ENCODE measurements around the gene GPALPP1. TPM values are rescaled to one million over a fixed set of nuclear protein-coding genes. Genes with fewer than 3 reads are reported as not detected.

Gene GPALPP1
- total RNA-seq, 1 donor from 2014 or later = 24.4 TPM

DNA sequence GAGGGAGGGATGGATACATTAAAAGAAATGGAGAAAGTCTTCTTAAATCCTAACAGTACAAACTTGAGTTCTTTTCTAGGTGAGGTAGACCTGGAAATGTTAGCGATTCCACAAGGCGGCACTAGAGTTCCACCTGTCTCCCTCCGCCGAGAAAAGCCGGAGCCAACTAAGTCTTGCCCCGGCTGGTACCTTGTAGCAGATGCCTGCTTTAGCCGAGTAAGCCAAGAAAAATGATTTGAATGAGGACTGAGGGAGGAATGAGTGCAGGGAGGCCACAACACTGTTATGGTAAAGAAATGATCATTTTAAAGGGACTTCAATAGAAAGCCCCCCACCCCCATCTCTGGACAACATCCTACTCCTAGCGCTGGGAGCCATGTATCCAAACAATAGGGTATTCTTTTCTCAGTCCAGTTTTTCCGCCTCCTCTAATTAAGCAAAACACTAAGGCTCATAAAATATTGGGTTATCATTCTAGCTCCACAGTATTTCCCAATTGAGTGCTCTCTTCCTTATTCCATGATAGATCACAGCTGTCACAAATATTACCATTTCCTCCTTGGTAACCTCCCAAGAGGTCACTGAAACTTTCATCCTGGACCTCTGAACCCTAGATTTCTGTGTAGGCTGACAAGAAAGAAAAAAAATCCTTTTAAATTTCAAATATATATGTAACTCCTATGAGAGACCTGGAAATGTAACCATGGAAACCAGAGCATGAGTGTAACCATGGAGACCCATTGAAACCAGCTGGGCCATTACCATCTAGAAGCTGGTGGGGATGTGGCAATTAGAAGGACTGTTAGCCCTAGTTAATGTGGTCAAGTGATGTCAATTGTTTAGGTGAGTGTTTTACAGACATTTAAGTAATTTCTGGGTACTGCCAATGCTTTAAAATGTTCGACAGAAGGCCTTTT, 58.3 kb downstream of the GPALPP1 start:
- Histone ChIP-seq H3K4me1 (no peaks in the 10 kb centered on the region), H3K4me3 (peak overlapping the region; percentile 50), H3K36me3 (no peaks in the 10 kb centered on the region), H3K27ac (no peak overlapping the region), H3K27me3 (no peaks in the 10 kb centered on the region), H3K9me3 (no peaks in the 10 kb centered on the region)
- TF ChIP-seq, protein P1, sequence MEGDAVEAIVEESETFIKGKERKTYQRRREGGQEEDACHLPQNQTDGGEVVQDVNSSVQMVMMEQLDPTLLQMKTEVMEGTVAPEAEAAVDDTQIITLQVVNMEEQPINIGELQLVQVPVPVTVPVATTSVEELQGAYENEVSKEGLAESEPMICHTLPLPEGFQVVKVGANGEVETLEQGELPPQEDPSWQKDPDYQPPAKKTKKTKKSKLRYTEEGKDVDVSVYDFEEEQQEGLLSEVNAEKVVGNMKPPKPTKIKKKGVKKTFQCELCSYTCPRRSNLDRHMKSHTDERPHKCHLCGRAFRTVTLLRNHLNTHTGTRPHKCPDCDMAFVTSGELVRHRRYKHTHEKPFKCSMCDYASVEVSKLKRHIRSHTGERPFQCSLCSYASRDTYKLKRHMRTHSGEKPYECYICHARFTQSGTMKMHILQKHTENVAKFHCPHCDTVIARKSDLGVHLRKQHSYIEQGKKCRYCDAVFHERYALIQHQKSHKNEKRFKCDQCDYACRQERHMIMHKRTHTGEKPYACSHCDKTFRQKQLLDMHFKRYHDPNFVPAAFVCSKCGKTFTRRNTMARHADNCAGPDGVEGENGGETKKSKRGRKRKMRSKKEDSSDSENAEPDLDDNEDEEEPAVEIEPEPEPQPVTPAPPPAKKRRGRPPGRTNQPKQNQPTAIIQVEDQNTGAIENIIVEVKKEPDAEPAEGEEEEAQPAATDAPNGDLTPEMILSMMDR (IDR thresholded peaks at IDR 0.05) = peak; percentile 84
- ATAC-seq (peak; percentile 97), DNase-seq (peak; percentile 75)
- intact Hi-C loops (cut with DNase I) = no loop called here

DNA sequence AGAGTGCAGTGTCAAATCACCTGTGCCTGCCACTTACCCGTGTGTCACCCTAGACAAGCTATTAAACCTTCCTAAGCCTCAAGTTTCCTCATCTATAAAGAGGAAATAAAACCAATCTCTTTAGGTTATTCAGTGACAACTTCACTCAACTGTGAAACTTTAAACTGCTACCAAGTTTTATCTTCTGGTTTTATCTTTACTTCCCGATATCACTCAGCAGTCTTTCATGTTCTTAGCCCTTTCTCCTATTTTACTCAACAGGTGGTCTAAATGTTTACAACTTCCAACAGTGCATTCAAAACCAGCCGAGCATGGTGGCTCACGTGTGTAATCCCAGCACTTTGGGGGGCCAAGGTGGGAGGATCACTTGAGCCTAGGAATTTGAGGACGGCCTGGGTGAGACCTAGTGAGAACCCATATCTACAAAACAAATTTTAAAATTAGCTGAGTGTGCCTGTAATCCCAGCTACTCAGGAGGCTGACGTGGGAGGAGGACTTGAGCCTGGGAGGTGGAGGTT, 59.6 kb downstream of the GPALPP1 start:
- no peak overlapping the region for H3K27ac ChIP-seq
- no peak for DNase-seq
- no peak overlapping the region for H3K4me3 ChIP-seq
- no peaks in the 10 kb centered on the region for H3K36me3 ChIP-seq
- H3K9me3 ChIP-seq = no peaks in the 10 kb centered on the region
- TF ChIP-seq, protein P1 (IDR thresholded peaks at IDR 0.05) = no peak
- H3K4me1 ChIP-seq = no peaks in the 10 kb centered on the region
- no peak for ATAC-seq
- intact Hi-C loops (cut with DNase I) = no loop called here
- H3K27me3 ChIP-seq = no peaks in the 10 kb centered on the region

DNA sequence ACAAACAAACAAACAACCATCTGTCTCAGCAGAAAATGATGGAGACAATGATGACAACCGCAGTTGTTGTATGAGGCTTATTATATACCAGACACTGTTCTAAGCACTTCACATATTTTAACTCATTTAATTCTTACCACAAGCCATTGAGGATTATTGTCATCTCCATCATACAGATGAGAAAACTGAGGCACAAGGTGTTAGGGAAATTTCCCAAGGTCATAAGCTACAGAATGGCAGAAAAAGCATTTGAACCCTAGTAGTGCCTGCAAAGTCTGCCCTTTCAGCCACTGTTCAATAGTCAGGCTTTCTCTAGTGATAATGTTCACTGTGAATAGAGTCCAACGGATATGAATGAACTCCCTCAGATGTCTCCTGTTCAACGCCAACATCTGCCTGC, 60.1 kb downstream of the GPALPP1 start:
- no peaks in the 10 kb centered on the region for H3K9me3 ChIP-seq
- intact Hi-C loops (cut with DNase I) = no loop called here
- no peak overlapping the region for H3K4me3 ChIP-seq
- TF ChIP-seq, protein P1 (IDR thresholded peaks at IDR 0.05) = no peak
- ATAC-seq (no peak), DNase-seq (no peak)
- H3K4me1 ChIP-seq = no peaks in the 10 kb centered on the region
- H3K27me3 ChIP-seq = no peaks in the 10 kb centered on the region
- H3K27ac ChIP-seq = no peak overlapping the region
- no peaks in the 10 kb centered on the region for H3K36me3 ChIP-seq

DNA sequence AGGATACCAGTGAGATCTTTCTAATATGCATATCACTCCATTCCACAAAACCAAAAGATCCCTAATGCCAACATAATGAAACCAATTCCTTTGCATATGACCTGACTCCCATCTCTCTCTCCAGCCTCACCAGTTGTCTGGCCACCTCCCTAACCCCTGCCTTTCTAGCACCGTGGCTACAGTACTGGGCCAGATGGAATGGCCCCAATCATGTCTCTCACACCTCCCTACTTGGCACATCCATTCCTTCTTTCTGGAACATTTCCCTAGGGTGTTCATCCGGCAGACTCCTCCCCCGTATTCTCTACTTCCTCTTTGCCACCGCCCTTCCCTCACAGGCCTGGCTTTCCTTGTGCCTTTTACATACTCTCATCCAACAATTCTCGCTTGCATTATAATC, 62.0 kb downstream of the GPALPP1 start:
- TF ChIP-seq, protein P1 (IDR thresholded peaks at IDR 0.05) = no peak

DNA sequence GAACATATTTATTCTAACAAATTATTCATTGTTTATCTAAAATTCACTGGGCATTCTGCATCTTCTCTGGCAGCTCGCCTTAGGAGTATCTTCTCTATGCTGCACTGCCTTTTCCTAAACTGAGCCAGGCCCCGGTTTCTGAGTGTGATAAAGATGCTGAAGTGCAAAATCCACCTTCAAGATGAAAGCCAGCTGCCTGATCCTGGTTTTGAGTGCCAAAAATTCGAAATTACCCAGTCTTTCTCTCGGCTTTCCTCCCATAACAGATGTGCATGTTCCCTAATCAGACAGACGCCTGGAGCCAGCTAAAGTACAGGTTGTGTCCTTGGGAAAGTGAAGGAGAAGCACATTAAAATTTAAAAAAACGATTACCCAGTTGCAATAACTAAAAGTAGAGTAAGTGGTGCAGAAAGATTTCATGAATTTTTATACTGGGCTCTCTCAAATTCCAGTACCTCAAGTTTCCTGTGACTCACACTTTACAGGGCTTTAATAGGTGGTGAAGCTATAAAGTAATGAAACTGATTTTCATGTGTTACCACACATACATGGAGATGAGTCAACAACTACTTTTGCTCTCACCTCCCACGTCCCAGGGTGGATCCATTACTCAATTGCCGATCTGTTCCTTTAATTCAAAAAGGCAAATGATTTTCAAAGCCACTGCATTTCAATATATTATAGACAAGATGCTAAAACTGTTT, 66.0 kb downstream of the GPALPP1 start:
- no peaks in the 10 kb centered on the region for H3K36me3 ChIP-seq
- no peak overlapping the region for H3K27ac ChIP-seq
- TF ChIP-seq, protein P1 (IDR thresholded peaks at IDR 0.05) = no peak
- intact Hi-C loops (cut with DNase I) = loop anchor here (10.0 kb wide), 1 partner anchor 259 kb away; no protein-coding TSS in a partner anchor
- no peaks in the 10 kb centered on the region for H3K27me3 ChIP-seq
- H3K4me3 ChIP-seq = no peak overlapping the region
- ATAC-seq (peak; percentile 58), DNase-seq (no peak)
- H3K4me1 ChIP-seq = peaks cover 4% of the 10 kb centered on the region
- H3K9me3 ChIP-seq = no peaks in the 10 kb centered on the region

More for the DNA sequence above, 62.0 kb downstream of the GPALPP1 start:
- Histone ChIP-seq H3K36me3 (no peaks in the 10 kb centered on the region), H3K9me3 (no peaks in the 10 kb centered on the region), H3K4me1 (peaks cover 4% of the 10 kb centered on the region), H3K27ac (no peak overlapping the region), H3K4me3 (no peak overlapping the region), H3K27me3 (no peaks in the 10 kb centered on the region)
- ATAC-seq = no peak
- no peak for DNase-seq
- intact Hi-C loops (cut with DNase I) = loop anchor here (10.0 kb wide), 1 partner anchor 263 kb away; no protein-coding TSS in a partner anchor

Data from upper lobe of right lung (tissue), 1 donor.